Stimulated activated naive CD8-positive, alpha-beta T cell treated with anti-CD3 and anti-CD28 coated beads, Interleukin-15, Interleukin-2, amounts not matched to agents 100 ng/mL and 50 ng/mL, for 24 hours (primary cell): ENCODE data around the gene BRD1.
"Not testable (repeated sequence)": the region's sequence is repeated elsewhere in the genome, so short reads cannot be mapped to it uniquely, and the experiment has no call there.

Experiments
- H3K27ac Mint-ChIP-seq: one replicate; pipeline ENCODE4 v1.8.0; 2021; ENCODE audit warnings: mild to moderate bottlenecking, mixed read lengths
- H3K27me3 Mint-ChIP-seq: one replicate; pipeline ENCODE4 v1.8.0; 2021; ENCODE audit warnings: mixed read lengths
- H3K36me3 Mint-ChIP-seq: one replicate; pipeline ENCODE4 v1.8.0; 2021; ENCODE audit warnings: low read depth, mixed read lengths
- H3K4me1 Mint-ChIP-seq: one replicate; pipeline ENCODE4 v1.8.0; 2021; ENCODE audit warnings: low read depth, mixed read lengths
- H3K4me3 Mint-ChIP-seq: one replicate; pipeline ENCODE4 v1.8.0; 2021; ENCODE audit warnings: mild to moderate bottlenecking, mixed read lengths
- H3K9me3 Mint-ChIP-seq: one replicate; pipeline ENCODE4 v1.8.0; 2021; ENCODE audit warnings: mixed read lengths

BRD1 gene

DNA sequence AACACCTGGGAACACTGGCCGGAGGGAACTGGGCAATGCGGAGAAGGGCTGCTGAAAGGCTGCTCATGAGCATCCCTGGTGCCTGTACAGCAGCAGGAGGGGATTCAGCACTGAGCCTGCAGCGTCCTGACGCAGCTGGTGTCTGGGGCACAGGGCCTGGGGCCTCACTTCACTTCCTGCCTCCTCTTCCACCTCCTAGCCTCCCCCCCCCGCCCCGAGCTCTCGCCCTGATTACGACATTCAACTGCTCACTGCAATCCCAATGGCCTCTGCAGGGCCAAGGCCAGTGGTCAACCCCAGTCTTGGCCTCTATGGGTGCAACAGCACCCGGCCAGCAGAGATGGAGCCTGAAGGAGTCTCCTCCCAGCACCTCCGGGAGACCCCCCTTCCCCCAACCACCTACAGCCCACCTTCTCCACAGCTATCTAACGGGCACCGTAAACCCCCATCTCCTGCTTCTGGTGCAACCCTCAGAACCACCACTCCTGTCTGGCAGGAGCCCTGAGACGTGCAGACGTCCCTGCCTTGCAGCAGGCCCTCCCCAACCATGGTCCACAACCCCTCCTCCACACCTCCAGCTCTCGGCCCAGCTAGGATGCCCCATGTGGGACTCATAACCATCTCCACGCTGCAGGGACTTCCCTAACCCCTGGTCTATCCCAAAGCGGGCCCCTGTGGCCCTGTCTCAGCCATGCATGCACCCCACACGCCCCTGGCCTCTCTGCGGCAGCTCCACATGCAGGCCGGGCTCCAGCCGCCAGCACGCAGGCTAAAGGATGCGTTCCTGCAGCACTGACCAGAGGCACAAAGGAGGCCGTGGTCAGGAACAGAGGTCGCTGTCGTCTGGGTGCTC is 38.2 kb downstream of the BRD1 start:
- Mint-ChIP-seq H3K27ac (peak overlapping the region; percentile 53), H3K4me1 (peaks cover 40% of the 10 kb centered on the region), H3K9me3 (no peaks in the 10 kb centered on the region), H3K27me3 (no peaks in the 10 kb centered on the region), H3K4me3 (peak overlapping the region; percentile 3), H3K36me3 (peaks cover 62% of the 10 kb centered on the region)

DNA sequence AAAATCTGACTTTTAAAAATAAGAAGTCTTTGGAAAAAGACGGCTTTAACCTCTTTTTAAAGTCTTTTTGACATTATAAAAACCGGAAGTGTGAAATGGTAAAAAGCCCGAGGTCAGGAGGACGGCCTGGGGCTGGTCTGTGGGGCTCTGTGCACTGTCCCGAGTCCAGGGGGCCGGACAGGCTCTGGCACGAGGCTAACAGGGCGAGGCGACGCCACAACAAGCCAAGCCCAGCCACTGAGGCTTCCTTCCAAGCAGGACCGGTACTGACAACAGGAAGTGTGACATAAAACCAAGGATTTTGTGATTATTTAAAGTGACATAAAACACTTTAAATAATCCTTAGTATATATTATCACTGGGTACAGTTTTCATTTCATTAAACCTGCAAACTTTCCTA is 39.2 kb downstream of the BRD1 start:
- H3K4me3 Mint-ChIP-seq = no peak overlapping the region

DNA sequence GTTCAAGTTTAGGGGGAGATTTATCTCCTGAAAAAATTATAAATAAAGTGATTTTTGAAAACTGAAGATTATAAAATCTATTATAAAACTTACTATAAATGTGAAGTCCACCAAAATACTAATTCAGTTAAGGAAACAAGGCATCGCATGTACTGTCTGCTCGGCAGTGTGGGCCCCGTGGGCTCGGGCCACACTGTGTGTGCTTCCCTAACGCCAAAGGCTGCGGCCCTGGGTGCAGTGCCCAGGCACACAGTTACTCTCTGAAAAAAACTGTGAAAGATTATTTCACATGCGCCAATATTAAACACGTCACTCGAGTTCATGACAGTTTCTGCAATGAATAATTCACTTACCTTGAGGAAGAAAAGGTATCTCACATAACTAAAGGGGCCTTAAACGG is 39.8 kb downstream of the BRD1 start:
- H3K9me3 Mint-ChIP-seq = no peaks in the 10 kb centered on the region
- peaks cover 58% of the 10 kb centered on the region for H3K36me3 Mint-ChIP-seq
- H3K27me3 Mint-ChIP-seq = no peaks in the 10 kb centered on the region
- peak overlapping the region; percentile 53 for H3K27ac Mint-ChIP-seq
- H3K4me3 Mint-ChIP-seq = no peak overlapping the region
- peaks cover 43% of the 10 kb centered on the region for H3K4me1 Mint-ChIP-seq

More for the DNA sequence above, 39.2 kb downstream of the BRD1 start:
- H3K4me1 Mint-ChIP-seq = peaks cover 40% of the 10 kb centered on the region
- H3K27ac Mint-ChIP-seq = peak overlapping the region; percentile 53
- no peaks in the 10 kb centered on the region for H3K27me3 Mint-ChIP-seq
- no peaks in the 10 kb centered on the region for H3K9me3 Mint-ChIP-seq
- H3K36me3 Mint-ChIP-seq = peaks cover 59% of the 10 kb centered on the region

DNA sequence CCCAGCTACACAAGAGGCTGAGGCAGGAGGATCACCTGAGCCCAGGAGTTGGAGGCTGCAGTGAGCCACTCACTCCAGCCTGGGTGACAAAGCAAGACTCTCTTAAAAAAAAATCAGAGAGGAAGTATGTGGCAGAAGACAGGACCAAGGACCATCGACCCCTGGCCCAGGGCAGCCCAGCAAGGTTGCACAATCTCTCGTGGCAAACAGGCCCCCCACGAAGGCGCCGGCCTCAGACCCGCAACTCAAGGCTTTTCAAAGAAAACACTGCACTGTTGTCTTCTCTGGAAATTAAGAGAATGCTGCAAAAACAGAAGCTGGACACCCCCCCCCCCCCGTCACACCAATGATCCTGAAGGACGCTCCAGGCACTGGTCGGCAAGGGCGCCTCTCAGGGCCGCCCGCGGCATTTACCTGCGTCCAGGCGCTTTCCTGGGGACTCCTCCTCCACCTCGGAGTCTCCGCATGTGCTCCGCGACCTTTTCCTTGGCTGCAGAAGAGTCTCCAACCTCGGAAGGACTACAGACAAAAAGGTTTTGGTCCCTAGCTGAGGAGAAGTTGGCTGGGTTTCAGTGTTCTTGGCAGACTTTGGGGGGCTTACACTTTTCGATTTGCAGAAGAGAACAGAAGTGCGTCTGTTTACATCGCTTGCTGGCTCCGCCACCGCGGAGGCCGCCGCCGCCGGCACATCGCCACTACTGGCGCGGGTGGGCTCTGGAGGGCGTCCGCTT is 40.5 kb downstream of the BRD1 start:
- no peaks in the 10 kb centered on the region for H3K27me3 Mint-ChIP-seq
- no peaks in the 10 kb centered on the region for H3K9me3 Mint-ChIP-seq
- H3K4me1 Mint-ChIP-seq = peaks cover 44% of the 10 kb centered on the region
- no peak overlapping the region for H3K4me3 Mint-ChIP-seq
- no peak overlapping the region for H3K27ac Mint-ChIP-seq
- peaks cover 57% of the 10 kb centered on the region for H3K36me3 Mint-ChIP-seq

DNA sequence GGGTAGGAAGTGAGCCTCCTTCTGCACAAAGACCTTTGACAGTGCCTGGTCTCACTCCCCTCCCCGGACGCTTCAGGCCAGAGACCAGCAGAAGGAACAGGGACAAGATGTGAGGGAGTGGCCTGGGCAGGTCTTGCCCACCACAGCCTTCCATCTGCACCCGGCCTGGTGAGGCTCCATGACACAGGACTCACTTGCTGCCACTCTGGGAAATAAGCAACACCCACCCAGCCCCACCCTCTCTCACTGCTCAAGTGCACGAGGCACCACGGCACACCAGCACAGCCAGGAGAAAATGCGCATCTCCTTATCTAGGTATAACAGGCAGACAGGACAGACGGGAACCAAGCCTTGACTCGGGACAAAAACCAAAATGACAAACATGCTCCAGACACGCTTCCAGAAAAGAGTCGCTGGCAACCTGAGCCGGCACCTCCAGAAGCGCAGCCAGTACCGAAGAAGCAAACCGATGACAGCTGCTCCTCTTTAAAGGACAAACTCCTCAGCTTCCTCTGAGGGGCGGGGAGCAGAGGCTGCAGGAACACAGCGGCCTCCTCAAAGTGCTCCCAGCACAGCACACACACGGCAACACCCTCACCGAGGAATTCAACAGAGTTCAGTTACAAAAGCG is 41.7 kb downstream of the BRD1 start:
- Mint-ChIP-seq H3K4me1 (peaks cover 43% of the 10 kb centered on the region), H3K9me3 (no peaks in the 10 kb centered on the region), H3K27ac (no peak overlapping the region), H3K36me3 (peaks cover 46% of the 10 kb centered on the region), H3K4me3 (no peak overlapping the region), H3K27me3 (no peaks in the 10 kb centered on the region)

DNA sequence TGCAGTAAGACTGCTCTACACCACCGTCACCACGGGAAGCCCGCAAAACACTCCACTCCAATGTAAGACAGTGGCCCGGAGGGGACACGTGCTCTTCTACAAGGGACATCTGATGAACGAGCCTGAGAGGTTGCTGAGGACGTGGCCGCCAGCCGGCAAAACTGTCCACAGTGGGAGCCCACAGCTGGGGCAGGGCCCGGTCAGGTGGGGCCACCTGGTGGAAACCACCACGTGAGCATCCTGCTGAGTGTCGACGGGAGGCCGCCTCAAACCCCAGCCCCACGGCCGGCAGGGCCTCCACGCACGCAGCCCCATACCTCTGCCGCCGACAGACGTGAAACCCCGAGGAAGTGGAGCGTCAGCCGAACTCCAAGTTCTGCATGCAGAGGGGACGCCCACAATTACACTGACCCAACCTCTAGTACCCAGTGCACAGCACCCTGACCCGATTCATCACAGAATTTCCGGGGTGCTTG is 42.6 kb downstream of the BRD1 start:
- Mint-ChIP-seq H3K36me3 (peaks cover 38% of the 10 kb centered on the region), H3K27ac (no peak overlapping the region), H3K4me3 (no peak overlapping the region), H3K9me3 (no peaks in the 10 kb centered on the region), H3K4me1 (peaks cover 35% of the 10 kb centered on the region), H3K27me3 (no peaks in the 10 kb centered on the region)

DNA sequence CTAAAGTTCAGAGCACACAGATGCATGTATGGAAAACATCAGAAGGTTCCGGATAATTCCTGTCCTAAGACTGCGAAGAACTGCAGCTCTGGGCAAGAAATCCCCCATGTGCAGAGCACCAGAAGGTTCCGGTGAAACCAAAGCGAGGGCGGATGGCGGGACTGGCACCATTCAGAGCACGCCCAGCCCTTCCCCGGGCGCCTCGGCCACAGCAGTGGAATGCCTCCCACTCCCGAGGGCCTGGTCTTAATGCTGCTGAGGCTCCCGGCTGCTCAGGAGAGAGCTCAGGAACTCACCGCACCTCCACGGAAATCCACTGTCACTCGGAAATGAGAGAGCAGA is 43.1 kb downstream of the BRD1 start:
- no peak overlapping the region for H3K4me3 Mint-ChIP-seq
- no peaks in the 10 kb centered on the region for H3K9me3 Mint-ChIP-seq
- peaks cover 33% of the 10 kb centered on the region for H3K36me3 Mint-ChIP-seq
- peaks cover 30% of the 10 kb centered on the region for H3K4me1 Mint-ChIP-seq
- H3K27me3 Mint-ChIP-seq = no peaks in the 10 kb centered on the region
- H3K27ac Mint-ChIP-seq = no peak overlapping the region

DNA sequence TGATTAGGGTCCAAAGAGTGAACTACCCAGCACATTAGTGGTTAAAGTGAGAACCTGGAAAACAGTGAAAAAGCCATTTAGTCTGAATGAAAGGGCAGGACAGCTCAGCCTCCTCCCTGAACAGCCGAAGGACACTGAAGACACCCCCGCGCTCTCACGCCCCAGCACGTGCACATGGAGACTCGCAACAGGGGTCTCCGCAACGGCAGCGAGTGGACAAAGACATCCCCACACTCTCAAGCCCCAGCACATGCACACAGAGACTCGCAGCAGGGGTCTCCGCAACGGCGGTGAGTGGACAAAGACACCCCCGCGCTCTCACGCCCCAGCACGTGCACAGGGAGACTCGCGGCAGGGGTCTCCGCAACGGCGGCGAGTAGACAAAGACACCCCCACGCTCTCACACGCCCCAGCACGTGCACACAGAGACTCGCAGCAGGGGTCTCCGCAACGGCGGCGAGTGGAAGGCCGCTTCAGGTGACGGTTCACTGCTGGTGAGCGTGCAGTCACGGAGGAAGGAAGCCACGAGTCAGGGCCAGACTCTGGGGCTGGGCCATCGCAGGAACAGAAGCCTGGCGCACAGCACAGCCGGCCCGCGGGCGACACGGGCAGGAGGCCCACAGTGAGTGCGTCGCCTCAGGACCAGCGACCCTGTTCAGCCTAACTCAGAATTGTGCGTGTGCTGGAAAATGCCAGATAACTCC is 43.6 kb downstream of the BRD1 start:
- H3K27ac Mint-ChIP-seq = no peak overlapping the region
- no peaks in the 10 kb centered on the region for H3K27me3 Mint-ChIP-seq
- H3K36me3 Mint-ChIP-seq = peaks cover 37% of the 10 kb centered on the region
- H3K4me1 Mint-ChIP-seq = peaks cover 25% of the 10 kb centered on the region
- no peaks in the 10 kb centered on the region for H3K9me3 Mint-ChIP-seq
- no peak overlapping the region for H3K4me3 Mint-ChIP-seq

DNA sequence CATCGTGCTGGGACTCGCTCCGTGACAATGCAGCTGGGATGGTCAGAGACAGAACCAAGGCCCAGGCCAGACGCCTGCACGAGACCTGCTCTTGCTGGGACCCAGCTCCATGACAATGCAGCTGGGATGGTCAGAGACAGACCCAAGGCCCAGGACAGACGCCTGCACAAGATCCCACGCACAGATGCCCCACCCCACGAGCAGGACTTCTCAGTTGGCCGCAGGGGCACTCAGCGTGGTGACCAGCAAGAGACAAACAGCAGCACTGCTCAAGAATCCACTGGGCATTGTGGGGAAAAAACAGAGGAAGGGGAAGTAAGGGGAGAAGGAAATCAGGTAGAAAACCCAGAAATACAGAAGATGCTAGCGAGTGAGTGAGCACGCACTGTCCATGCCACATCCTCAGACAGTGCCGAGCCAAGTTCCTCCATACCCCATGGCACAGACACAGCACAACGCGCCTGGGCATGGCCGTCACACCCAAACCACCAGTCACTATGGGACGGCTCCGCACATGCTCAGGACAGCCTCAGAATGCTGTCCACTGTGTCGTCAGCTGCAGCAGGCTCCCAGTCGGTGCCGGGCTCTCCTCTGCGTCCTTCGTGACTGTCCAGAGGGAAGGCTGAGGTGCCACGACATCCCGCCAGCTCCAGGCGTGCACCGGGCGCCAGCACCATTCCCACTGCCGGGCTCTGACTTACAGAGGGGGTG is 44.5 kb downstream of the BRD1 start:
- Mint-ChIP-seq H3K36me3 (peaks cover 37% of the 10 kb centered on the region), H3K27ac (peak overlapping the region; percentile 59), H3K4me3 (no peak overlapping the region)

DNA sequence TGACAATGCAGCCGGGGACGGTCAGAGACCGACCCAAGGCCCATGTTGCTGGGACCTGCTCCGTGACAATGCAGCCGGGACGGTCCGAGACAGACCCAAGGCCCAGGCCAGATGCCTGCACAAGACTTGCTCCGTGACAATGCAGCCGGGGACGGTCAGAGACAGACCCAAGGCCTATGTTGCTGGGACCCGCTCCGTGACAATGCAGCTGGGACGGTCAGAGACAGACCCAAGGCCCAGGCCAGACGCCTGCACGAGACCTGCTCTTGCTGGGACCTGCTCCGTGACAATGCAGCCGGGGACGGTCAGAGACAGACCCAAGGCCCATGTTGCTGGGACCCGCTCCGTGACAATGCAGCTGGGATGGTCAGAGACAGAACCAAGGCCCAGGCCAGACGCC is 45.8 kb downstream of the BRD1 start:
- H3K4me3 Mint-ChIP-seq = not testable (repeated sequence)
- H3K36me3 Mint-ChIP-seq = peaks cover 36% of the 10 kb centered on the region

More for the DNA sequence above, 44.5 kb downstream of the BRD1 start:
- Mint-ChIP-seq H3K27me3 (no peaks in the 10 kb centered on the region), H3K4me1 (peaks cover 16% of the 10 kb centered on the region), H3K9me3 (no peaks in the 10 kb centered on the region)

DNA sequence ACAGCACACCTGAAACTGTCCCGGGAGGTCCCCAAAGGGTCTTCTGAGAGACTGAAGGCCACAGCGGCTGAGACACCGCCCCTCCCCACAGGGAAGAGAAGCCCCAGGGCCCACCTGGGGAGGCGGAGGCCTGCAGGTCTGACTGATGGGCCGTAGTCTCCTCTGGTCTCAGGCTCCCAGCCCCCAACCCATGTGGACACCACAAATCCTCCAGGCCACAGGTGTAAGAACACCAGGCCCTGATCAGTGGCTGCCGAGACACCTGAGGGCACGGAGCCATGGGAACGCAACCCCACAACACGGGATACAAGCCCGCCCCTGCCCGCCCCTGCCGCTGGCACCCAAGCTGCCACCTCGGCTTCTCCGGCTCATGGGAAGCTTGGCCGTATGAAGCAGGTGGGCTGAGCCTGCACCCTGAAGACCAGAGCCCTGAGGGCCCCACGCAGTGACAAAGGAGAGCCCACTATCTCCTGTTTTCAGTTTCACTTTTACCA is 46.3 kb downstream of the BRD1 start:
- Mint-ChIP-seq H3K36me3 (peaks cover 32% of the 10 kb centered on the region), H3K9me3 (no peaks in the 10 kb centered on the region), H3K27ac (no peak overlapping the region), H3K4me3 (no peak overlapping the region), H3K4me1 (peaks cover 13% of the 10 kb centered on the region), H3K27me3 (no peaks in the 10 kb centered on the region)

More for the DNA sequence above, 45.8 kb downstream of the BRD1 start:
- H3K27ac Mint-ChIP-seq, H3K27me3 Mint-ChIP-seq, H3K9me3 Mint-ChIP-seq: not testable (repeated sequence)
- peaks cover 13% of the 10 kb centered on the region for H3K4me1 Mint-ChIP-seq

DNA sequence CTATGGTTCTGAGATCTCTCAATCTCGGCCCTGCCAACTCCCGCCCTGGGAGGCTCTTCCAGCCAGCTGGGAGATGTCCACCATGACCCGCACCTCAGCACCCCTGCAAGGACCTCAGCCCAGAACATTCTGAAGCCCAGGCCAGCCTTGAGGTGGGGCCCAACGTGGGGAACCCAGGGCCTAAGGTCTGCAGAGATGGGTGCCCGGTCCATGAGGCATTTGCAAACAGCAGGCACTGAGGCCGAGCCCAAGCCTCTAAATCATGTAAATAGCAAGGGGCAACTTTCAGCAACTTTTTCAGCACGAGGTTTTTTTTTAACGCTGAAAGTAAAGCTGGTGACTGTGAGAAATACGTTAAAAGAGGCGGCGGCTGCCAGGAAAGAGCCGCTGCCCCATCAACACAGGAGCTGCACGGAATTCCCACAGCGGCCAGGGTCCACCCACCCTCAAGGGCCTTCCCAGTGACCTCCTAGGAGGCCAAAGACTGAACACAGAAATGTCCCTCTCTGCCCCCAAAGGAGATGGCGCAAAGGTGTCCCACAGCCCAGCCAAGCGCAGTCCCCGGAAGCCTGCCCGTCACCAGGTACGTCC is 46.9 kb downstream of the BRD1 start:
- Mint-ChIP-seq H3K36me3 (peaks cover 28% of the 10 kb centered on the region), H3K9me3 (no peaks in the 10 kb centered on the region), H3K27me3 (no peaks in the 10 kb centered on the region), H3K4me1 (peaks cover 13% of the 10 kb centered on the region), H3K4me3 (no peak overlapping the region), H3K27ac (no peak overlapping the region)

DNA sequence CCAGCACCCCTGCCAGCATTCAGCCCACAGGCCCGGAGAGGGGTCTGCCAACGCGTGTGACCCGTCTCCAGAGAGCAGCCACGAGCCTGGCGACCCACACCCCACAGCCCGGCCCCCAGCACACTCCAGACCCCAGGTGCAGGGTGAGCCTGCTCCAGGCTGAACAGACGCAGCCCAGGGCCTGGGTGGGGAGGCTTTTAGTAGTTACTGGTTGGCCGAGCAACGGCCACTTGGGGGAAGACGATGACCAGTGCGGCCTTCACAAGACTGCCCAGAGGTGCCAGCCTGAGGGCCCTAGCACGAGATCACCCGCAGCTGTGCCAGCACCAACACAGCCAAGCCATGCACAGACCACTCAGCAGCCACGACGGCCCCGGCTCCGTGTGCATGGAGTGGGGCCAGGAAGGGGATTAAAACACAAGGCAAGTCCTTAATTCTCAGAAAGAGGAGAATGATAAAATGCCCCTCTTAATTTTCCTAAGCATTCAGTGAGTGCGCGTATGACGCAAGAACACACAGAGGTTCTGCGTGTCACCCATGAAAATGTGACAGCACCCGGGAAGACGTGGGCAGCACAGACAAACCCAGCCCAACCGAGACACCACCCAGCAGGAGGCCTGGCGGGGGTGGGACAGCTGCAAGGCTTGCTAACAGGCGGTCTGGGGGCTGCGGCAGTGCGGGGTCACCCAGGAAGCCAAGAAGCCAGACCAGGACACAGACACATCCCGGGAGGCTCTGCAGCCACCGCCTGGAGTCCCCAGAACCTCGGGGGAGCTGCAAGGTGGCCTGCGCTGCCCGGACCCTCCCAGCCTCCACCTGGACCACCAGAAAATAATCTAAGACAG is 47.6 kb downstream of the BRD1 start:
- Mint-ChIP-seq H3K4me3 (no peak overlapping the region), H3K9me3 (no peaks in the 10 kb centered on the region), H3K27me3 (no peaks in the 10 kb centered on the region), H3K27ac (no peak overlapping the region), H3K36me3 (peaks cover 28% of the 10 kb centered on the region), H3K4me1 (peaks cover 13% of the 10 kb centered on the region)
